Left ventricle myocardium inferior (tissue), 1 donor: ENCODE measurements around the gene SEMA4B. TPM values are rescaled to one million over a fixed set of nuclear protein-coding genes. Genes with fewer than 3 reads are reported as not detected.

Experiments used
- DNase-seq: peaks from one replicate; pipeline ENCODE4 v3.0.0-alpha.2; 2020
- H3K27ac ChIP-seq: fragments of 200-600 bp; replicated peaks from 2 replicates; pipeline ENCODE4 v1.8.0; 2021
- H3K27me3 ChIP-seq: fragments of 200-600 bp; 2 replicates; pipeline ENCODE4 v1.8.0; 2021; ENCODE audit warnings: low read depth
- H3K36me3 ChIP-seq: fragments of 200-600 bp; 2 replicates; pipeline ENCODE4 v1.8.0; 2021
- H3K4me1 ChIP-seq: fragments of 200-600 bp; 2 replicates; pipeline ENCODE4 v1.8.0; 2021
- H3K4me3 ChIP-seq: fragments of 200-600 bp; 2 replicates; pipeline ENCODE4 v1.8.0; 2021; ENCODE audit warnings: mild to moderate bottlenecking, moderate library complexity
- H3K9me3 ChIP-seq: fragments of 200-600 bp; replicated peaks from 2 replicates; pipeline ENCODE4 v1.8.0; 2021
- intact Hi-C: fragments of 100-400 bp; cut with micrococcal nuclease; formaldehyde crosslinking; loops from one replicate; pipeline ENCODE4 v1.11.0; 2022
- total RNA-seq: library from RNA; stranded (reverse); fragmentation: NEBNext Ultra II Directional; extraction: Animal tissue kit (Norgen Biotek cat#: 25700); gene quantifications from one replicate; pipeline ENCODE4 v1.2.1, GENCODE V29; 2021
- TF ChIP-seq, protein P1 (sequence below): fragments of 200-600 bp; IDR thresholded peaks from 2 replicates; pipeline ENCODE4 v1.8.0; 2021; ENCODE audit warnings: antibody characterized with exemption, mild to moderate bottlenecking, borderline replicate concordance
- donor health status: DM: no; HTN: yes; CAD: no; lungs with severe emphysema.

Gene SEMA4B
- total RNA-seq, 1 donor from 2014 or later: 22.7 TPM

DNA sequence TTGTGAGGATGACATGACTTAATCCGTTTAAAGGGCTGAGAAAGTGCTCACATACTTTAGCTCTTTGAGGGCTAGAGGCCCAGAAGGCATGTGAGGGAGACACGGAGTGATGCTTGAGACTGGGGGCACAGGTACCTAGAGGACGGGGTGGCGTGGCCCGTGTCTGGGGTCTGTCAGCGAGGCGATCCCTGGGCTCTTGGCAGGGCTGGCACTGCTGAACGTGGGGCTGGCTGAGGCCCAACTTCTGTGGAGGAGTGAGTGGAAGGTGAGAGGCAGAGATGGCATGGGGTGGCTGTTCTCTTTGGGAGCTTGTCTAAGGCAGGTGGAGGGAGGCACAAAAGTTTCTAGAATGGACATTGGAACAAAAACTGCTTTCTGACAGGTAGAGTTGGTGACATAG, 9.5 kb downstream of the SEMA4B start:
- DNase-seq: peak; percentile 47
- Histone ChIP-seq H3K36me3 (peaks cover 4% of the 10 kb centered on the region), H3K4me3 (no peak overlapping the region), H3K4me1 (peaks cover 64% of the 10 kb centered on the region), H3K9me3 (no peaks in the 10 kb centered on the region), H3K27ac (no peak overlapping the region), H3K27me3 (no peaks in the 10 kb centered on the region)
- intact Hi-C loops: no loop called here
- TF ChIP-seq, protein P1, sequence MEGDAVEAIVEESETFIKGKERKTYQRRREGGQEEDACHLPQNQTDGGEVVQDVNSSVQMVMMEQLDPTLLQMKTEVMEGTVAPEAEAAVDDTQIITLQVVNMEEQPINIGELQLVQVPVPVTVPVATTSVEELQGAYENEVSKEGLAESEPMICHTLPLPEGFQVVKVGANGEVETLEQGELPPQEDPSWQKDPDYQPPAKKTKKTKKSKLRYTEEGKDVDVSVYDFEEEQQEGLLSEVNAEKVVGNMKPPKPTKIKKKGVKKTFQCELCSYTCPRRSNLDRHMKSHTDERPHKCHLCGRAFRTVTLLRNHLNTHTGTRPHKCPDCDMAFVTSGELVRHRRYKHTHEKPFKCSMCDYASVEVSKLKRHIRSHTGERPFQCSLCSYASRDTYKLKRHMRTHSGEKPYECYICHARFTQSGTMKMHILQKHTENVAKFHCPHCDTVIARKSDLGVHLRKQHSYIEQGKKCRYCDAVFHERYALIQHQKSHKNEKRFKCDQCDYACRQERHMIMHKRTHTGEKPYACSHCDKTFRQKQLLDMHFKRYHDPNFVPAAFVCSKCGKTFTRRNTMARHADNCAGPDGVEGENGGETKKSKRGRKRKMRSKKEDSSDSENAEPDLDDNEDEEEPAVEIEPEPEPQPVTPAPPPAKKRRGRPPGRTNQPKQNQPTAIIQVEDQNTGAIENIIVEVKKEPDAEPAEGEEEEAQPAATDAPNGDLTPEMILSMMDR: no peak

DNA sequence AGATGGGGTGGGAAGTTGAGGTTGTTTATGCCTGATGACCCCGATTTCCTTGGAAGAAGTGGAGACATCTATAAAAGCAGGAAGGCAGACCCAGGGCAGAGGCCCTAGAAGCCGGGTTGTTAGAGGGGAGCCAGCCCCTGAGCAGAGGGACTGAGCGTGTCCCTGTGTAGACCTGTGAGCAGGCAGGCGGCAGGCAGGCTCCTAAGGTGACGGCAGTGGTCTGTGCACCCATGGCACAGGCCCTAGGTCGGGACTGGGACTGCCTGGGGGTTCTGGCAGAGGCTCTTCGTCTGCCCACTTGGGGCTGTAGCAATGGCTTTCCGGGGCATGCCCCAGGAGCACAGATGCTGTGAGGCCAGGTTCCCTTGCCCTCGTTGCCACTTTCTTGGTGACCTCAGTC, 9.9 kb downstream of the SEMA4B start:
- no peak overlapping the region for H3K27ac ChIP-seq
- TF ChIP-seq, protein P1: no peak
- intact Hi-C loops: no loop called here
- H3K27me3 ChIP-seq: no peaks in the 10 kb centered on the region
- no peak overlapping the region for H3K4me3 ChIP-seq
- H3K9me3 ChIP-seq: no peaks in the 10 kb centered on the region
- DNase-seq: no peak
- H3K36me3 ChIP-seq: peaks cover 4% of the 10 kb centered on the region
- peaks cover 60% of the 10 kb centered on the region for H3K4me1 ChIP-seq

DNA sequence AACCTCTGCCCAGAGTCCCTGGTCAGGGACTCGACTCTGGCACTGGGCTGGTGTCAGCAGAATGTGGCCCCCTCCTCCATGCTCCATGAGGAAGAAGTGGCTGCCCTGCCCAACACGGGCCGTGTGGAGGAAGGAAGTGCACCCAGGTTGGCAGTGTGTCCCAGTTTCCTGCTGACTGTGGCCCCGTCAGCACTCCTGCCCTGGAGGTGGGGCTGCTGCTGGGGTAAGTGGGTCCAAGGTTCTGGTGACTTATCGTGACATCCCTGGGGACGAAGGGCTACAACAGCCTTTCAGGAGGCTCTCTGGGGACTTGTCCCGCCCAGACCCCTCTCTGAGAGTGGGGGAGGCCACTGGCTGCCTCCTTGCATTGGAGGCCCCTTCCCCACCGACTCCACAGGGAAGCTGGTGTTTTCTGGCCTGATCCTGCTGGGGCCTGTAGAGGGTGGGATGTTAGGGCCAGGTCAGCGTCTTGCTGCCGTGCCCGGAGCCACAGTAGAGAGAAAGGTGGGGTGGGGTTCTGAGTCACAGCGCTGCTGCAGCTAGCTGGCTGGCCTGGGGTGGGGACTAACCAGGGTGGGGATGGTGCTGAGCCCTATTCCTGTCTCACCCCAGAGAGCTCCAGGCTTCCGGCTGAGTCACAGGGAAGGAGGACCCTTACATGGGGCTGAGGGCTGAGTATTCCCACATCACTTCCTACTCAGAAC, 10.5 kb downstream of the SEMA4B start:
- DNase-seq: no peak
- H3K36me3 ChIP-seq: peaks cover 4% of the 10 kb centered on the region
- H3K9me3 ChIP-seq: no peaks in the 10 kb centered on the region
- intact Hi-C loops: no loop called here
- TF ChIP-seq, protein P1: no peak
- H3K27me3 ChIP-seq: no peaks in the 10 kb centered on the region
- no peak overlapping the region for H3K4me3 ChIP-seq
- no peak overlapping the region for H3K27ac ChIP-seq
- H3K4me1 ChIP-seq: peaks cover 54% of the 10 kb centered on the region

DNA sequence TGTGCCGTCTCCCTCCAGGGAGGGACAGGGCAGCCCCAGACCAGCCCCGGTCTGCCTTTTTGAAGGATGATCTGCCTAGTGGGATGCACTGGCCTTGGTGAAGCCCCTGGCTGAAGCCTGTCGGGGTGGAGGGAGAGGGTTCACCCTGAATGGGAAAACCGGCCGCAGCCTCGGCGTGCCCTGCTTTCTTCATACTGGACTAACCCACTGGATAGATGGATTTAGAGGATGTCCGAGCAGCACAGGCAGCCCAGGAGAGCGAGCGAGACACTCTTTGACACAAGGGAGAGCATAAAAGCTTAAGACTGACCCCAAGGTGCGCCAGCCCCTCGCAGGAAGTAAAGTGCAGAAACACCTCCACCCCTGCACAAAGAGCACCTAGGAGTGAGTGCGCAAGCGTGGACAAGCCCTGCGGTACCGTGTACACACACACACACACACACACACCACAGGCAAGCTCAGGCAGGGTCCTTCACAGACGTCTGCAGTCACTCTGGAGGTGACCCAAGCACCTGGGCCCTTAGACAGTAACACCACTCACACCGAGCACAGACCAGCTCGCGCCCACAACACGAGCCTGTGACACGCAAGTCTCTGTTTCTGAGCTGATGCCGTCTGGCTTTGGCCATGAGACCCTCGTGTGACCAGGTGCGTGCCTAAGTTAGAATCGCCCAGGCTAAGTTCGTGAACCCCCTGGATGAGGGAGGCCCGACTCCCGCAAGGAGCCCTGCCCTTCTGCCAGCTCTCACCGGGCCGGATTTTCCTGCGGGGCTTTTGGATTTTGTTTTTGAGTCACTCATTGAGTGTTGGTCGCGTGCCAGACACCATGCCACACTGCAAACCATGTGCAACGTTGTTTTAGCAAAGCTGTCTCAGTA, 11.3 kb downstream of the SEMA4B start:
- H3K4me1 ChIP-seq: peaks cover 45% of the 10 kb centered on the region
- TF ChIP-seq, protein P1: no peak
- H3K36me3 ChIP-seq: peaks cover 9% of the 10 kb centered on the region
- intact Hi-C loops: no loop called here
- H3K9me3 ChIP-seq: no peaks in the 10 kb centered on the region
- DNase-seq: no peak
- no peak overlapping the region for H3K27ac ChIP-seq
- H3K4me3 ChIP-seq: no peak overlapping the region
- H3K27me3 ChIP-seq: no peaks in the 10 kb centered on the region

DNA sequence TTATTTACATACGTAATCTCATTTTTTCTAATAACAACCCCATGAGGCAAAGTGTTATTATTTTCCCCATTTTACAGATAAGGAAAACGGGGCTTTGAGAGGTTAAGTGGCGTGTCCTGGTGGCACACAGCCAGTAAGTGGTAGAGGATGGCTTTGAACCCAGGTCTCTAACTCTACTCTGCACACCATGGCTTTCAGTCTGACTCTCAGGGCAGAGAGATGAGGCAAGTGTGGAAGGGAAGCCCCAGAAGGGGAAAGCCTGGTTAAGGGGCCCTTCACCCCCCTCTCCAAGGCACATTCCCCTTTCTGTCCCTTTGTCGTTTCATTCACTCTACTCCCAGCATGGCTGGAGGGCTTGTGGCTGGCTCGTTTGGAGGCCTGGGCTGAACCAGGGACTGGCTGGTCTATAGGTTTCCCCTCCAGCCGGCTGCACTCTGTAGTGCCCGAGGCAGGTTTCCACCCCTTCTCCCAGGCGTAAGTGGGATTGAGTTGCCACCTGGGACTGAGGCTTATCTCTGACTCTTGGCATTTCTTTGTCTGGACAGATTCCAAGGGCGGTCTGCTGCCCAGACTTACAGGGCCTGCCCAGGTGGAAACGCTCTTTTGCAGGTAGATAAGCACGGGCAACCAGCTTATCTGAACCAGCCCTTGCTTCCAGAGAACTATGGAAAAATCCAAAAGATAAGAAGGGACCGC, 12.1 kb downstream of the SEMA4B start:
- no peaks in the 10 kb centered on the region for H3K27me3 ChIP-seq
- TF ChIP-seq, protein P1: no peak
- H3K9me3 ChIP-seq: no peaks in the 10 kb centered on the region
- H3K27ac ChIP-seq: peak overlapping the region; percentile 19
- H3K36me3 ChIP-seq: peaks cover 17% of the 10 kb centered on the region
- peaks cover 42% of the 10 kb centered on the region for H3K4me1 ChIP-seq
- intact Hi-C loops: no loop called here
- H3K4me3 ChIP-seq: no peak overlapping the region
- DNase-seq: no peak
